ENCODE measurements around the gene THAP9. TPM values are rescaled to one million over a fixed set of nuclear protein-coding genes. Genes with fewer than 3 reads are reported as not detected.
A peak's percentile ranks its signal among the peaks of the same experiment; 100 is the strongest.

The THAP9 gene
- total and polyA plus RNA-seq, 9 donors, result 5.4 to 12.8 (median 6.4) TPM

- peaks cover under 1% of the 10 kb centered on the region for H3K36me3 ChIP-seq (ENCODE audit: control insufficient read depth, insufficient read depth, low read length)
- no peaks in the 10 kb centered on the region for H3K4me1 ChIP-seq (ENCODE audit: control insufficient read depth, insufficient read depth, low read length)
- H3K9me3 ChIP-seq (replicated peaks; ENCODE audit: control insufficient read depth, low read depth, low read length), result no peaks in the 10 kb centered on the region
- no peak overlapping the region for H3K4me3 ChIP-seq (ENCODE audit: low read length)
- no peak overlapping the region for H3K27ac ChIP-seq (ENCODE audit: low read length)
- no peak for DNase-seq
- WGBS (ENCODE audit: insufficient coverage), result no CpG with 5 or more reads among the region's 2 CpGs
- H3K27me3 ChIP-seq (ENCODE audit: control insufficient read depth, insufficient read depth, low read length), result no peaks in the 10 kb centered on the region
Observed at GRCh38 chr4:82951196-82951595, 50.7 kb downstream of the THAP9 start.

DNA sequence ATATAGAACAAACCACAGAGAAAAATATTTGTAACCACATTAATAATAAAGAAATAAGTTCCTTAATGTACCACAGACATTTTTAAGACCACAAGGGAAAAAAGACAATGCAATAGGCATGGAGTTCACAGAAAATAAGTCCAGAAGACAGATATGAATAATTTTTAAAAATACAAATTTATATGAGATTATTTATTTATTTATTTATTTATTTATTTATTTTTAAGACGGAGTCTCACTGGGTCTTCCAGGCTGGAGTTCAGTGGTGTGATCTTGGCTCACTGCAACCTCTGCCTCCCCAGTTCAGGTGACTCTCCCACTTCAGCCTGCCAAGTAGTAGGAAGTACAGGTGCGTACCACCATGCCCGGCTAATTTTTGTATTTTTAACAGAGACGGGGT, 53.7 kb downstream of the THAP9 start:
- no peaks in the 10 kb centered on the region for H3K4me1 ChIP-seq (ENCODE audit: control insufficient read depth, insufficient read depth, low read length)
- H3K36me3 ChIP-seq (ENCODE audit: control insufficient read depth, insufficient read depth, low read length), result no peaks in the 10 kb centered on the region
- H3K27me3 ChIP-seq (ENCODE audit: control insufficient read depth, insufficient read depth, low read length), result no peaks in the 10 kb centered on the region
- H3K9me3 ChIP-seq (replicated peaks; ENCODE audit: control insufficient read depth, low read depth, low read length), result no peaks in the 10 kb centered on the region
- DNase-seq, result no peak
- WGBS (ENCODE audit: insufficient coverage), result no CpG with 5 or more reads among the region's 4 CpGs
- no peak overlapping the region for H3K4me3 ChIP-seq (ENCODE audit: low read length)
- no peak overlapping the region for H3K27ac ChIP-seq (ENCODE audit: low read length)

DNA sequence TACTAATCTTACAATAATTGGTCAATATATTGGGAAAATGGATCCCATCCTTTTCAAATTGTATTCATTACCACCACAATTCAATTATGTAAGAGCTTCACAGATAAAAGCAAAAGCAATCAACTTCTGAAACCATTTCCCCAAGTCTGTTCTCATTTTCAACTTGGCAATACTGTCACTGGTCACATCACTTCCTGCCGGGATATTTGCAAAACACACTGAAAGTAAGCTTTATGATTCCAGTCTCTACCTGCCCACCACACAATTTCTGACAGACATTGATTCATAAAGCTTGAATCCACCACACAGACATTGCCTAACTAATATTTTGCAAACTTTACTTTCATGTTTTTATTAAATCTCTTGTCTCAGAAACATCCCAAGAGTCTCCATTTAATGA, 56.5 kb downstream of the THAP9 start:
- Histone ChIP-seq H3K4me3 (ENCODE audit: low read length) (no peak overlapping the region), H3K4me1 (ENCODE audit: control insufficient read depth, insufficient read depth, low read length) (no peaks in the 10 kb centered on the region), H3K27ac (ENCODE audit: low read length) (no peak overlapping the region), H3K27me3 (ENCODE audit: control insufficient read depth, insufficient read depth, low read length) (no peaks in the 10 kb centered on the region), H3K36me3 (ENCODE audit: control insufficient read depth, insufficient read depth, low read length) (peaks cover 6% of the 10 kb centered on the region), H3K9me3 (replicated peaks; ENCODE audit: control insufficient read depth, low read depth, low read length) (no peaks in the 10 kb centered on the region)
- 92% methylated on average over 1 of the region's 1 CpG for WGBS (ENCODE audit: insufficient coverage)
- peak; percentile 5 for DNase-seq

GRCh38 chr4:82965763-82966162, 65.2 kb downstream of the THAP9 start:
- H3K4me3 ChIP-seq (ENCODE audit: low read length), result no peak overlapping the region
- H3K36me3 ChIP-seq (ENCODE audit: control insufficient read depth, insufficient read depth, low read length), result peaks cover 10% of the 10 kb centered on the region
- H3K27ac ChIP-seq (ENCODE audit: low read length), result no peak overlapping the region
- DNase-seq, result no peak
- no CpG with 5 or more reads among the region's 2 CpGs for WGBS (ENCODE audit: insufficient coverage)
- no peaks in the 10 kb centered on the region for H3K27me3 ChIP-seq (ENCODE audit: control insufficient read depth, insufficient read depth, low read length)
- no peaks in the 10 kb centered on the region for H3K9me3 ChIP-seq (replicated peaks; ENCODE audit: control insufficient read depth, low read depth, low read length)
- no peaks in the 10 kb centered on the region for H3K4me1 ChIP-seq (ENCODE audit: control insufficient read depth, insufficient read depth, low read length)

GRCh38 chr4:82968972-82969371, 68.4 kb downstream of the THAP9 start:
- 100% methylated on average over 2 of the region's 4 CpGs for WGBS (ENCODE audit: insufficient coverage)
- Histone ChIP-seq H3K9me3 (replicated peaks; ENCODE audit: control insufficient read depth, low read depth, low read length) (no peaks in the 10 kb centered on the region), H3K27me3 (ENCODE audit: control insufficient read depth, insufficient read depth, low read length) (no peaks in the 10 kb centered on the region), H3K27ac (ENCODE audit: low read length) (no peak overlapping the region), H3K36me3 (ENCODE audit: control insufficient read depth, insufficient read depth, low read length) (peaks cover 9% of the 10 kb centered on the region), H3K4me1 (ENCODE audit: control insufficient read depth, insufficient read depth, low read length) (no peaks in the 10 kb centered on the region), H3K4me3 (ENCODE audit: low read length) (no peak overlapping the region)
- DNase-seq, result no peak

DNA sequence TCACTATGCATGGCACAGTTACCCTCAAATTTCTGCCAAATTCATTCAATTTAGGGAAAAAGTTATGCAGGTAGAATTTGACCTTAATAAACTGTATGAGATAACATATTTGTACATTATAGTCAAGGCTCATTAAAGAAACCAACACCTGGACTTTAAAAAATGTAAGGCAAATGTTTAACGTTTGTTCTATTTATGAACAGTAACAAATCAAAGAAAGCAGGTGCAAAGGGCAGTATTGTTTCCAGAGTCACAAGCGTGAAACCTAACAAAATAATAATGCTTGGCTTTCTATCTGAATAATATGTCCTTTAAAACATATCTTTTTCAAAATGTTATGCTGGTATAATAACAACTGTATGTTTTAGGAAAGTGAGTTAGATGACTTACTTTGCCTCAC, 68.9 kb downstream of the THAP9 start:
- H3K27ac ChIP-seq (ENCODE audit: low read length), result no peak overlapping the region
- H3K9me3 ChIP-seq (replicated peaks; ENCODE audit: control insufficient read depth, low read depth, low read length), result no peaks in the 10 kb centered on the region
- peaks cover 9% of the 10 kb centered on the region for H3K36me3 ChIP-seq (ENCODE audit: control insufficient read depth, insufficient read depth, low read length)
- no peaks in the 10 kb centered on the region for H3K4me1 ChIP-seq (ENCODE audit: control insufficient read depth, insufficient read depth, low read length)
- H3K4me3 ChIP-seq (ENCODE audit: low read length), result no peak overlapping the region
- no peaks in the 10 kb centered on the region for H3K27me3 ChIP-seq (ENCODE audit: control insufficient read depth, insufficient read depth, low read length)
- WGBS (ENCODE audit: insufficient coverage), result no CpG with 5 or more reads among the region's 2 CpGs
- DNase-seq, result no peak

Other genes with a start within 250 kb of the THAP9 start
- 10.2 TPM for gene SCD5, start 101.9 kb upstream of the THAP9 start, total RNA-seq
- gene SCD5, start 101.9 kb upstream of the THAP9 start, polyA plus RNA-seq (ENCODE audit: insufficient read depth in 1 of 8, insufficient read length in 8 of 8, low replicate concordance in 1 of 8), result 10 to 100 TPM in 5 of 8 donors, 1 to 10 TPM in 3; 7.0 to 16.5 (median 13.1) TPM
- gene SEC31A, start 9.6 kb upstream of the THAP9 start, total RNA-seq, result 163 TPM
- gene SEC31A, start 9.6 kb upstream of the THAP9 start, polyA plus RNA-seq (ENCODE audit: insufficient read depth in 1 of 8, insufficient read length in 8 of 8, low replicate concordance in 1 of 8), result 100 to 1,000 TPM; 158 to 213 (median 177) TPM
- 9.8 TPM for gene LIN54, start 110.1 kb downstream of the THAP9 start, total RNA-seq
- gene LIN54, start 110.1 kb downstream of the THAP9 start, polyA plus RNA-seq (ENCODE audit: insufficient read depth in 1 of 8, insufficient read length in 8 of 8, low replicate concordance in 1 of 8), result 10 to 100 TPM in 1 of 8 donors, 1 to 10 TPM in 7; 7.4 to 10.0 (median 8.4) TPM
- gene COPS4, start 134.4 kb downstream of the THAP9 start, total RNA-seq, result 69.1 TPM
- gene COPS4, start 134.4 kb downstream of the THAP9 start, polyA plus RNA-seq (ENCODE audit: insufficient read depth in 1 of 8, insufficient read length in 8 of 8, low replicate concordance in 1 of 8), result 10 to 100 TPM; 54.1 to 67.6 (median 60.5) TPM
- gene PLAC8, start 214.0 kb downstream of the THAP9 start, total RNA-seq, result 0.84 TPM
- gene PLAC8, start 214.0 kb downstream of the THAP9 start, polyA plus RNA-seq (ENCODE audit: insufficient read depth in 1 of 8, insufficient read length in 8 of 8, low replicate concordance in 1 of 8), result 1 to 10 TPM; 1.1 to 8.1 (median 1.9) TPM

All from muscle of leg (tissue), 11 donors.